Measurements from ENCODE around the gene IFITM5. TPM values are rescaled to one million over a fixed set of nuclear protein-coding genes. Genes with fewer than 3 reads are reported as not detected.
A peak's percentile ranks its signal among the peaks of the same experiment; 100 is the strongest.
"Not testable (repeated sequence)": the region's sequence is repeated elsewhere in the genome, so short reads cannot be mapped to it uniquely, and the experiment has no call there.

The IFITM5 gene
- total RNA-seq, 6 experiments from 2014 or later = not detected

- ATAC-seq (no peak), DNase-seq (no peak)
- Histone ChIP-seq H3K27ac (no peak overlapping the region), H3K9me3 (no peaks in the 10 kb centered on the region), H3K27me3 (no peaks in the 10 kb centered on the region), H3K4me1 (no peaks in the 10 kb centered on the region), H3K4me3 (no peak overlapping the region), H3K36me3 (no peaks in the 10 kb centered on the region)
- WGBS (ENCODE audit: insufficient coverage, low coverage, low lambda C conversion rate, missing lambda C conversion rate) = 71% methylated on average over 10 of the region's 22 CpGs
- intact Hi-C loops (cut with DNase I) = no loop called here
- TF ChIP-seq POLR2A (IDR thresholded peaks at IDR 0.05) = no peak
Measured at GRCh38 chr11:272195-272930, 27.0 kb downstream of the IFITM5 start.

DNA sequence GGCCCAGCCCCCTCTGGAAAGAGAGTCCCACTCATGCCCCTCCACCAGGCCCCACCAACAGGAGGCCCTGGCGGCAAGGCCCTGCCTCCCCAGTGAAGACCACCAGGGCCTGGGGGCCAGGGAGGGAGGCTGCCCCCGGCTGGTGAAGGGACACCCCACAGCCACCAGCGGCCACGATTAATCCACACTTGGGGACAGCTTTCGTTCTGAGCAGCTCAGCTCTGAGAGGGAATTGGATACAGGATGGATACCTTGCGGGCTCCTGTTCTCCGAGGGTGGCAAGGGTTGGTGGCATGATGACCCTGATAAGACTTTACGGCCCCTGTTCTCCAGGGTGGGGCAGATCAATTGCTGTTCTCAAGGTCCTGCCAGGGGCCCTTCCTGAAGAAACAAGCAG lies 28.0 kb downstream of the IFITM5 start:
- 34% methylated on average over 3 of the region's 8 CpGs for WGBS (ENCODE audit: insufficient coverage, low coverage, low lambda C conversion rate, missing lambda C conversion rate)

DNA sequence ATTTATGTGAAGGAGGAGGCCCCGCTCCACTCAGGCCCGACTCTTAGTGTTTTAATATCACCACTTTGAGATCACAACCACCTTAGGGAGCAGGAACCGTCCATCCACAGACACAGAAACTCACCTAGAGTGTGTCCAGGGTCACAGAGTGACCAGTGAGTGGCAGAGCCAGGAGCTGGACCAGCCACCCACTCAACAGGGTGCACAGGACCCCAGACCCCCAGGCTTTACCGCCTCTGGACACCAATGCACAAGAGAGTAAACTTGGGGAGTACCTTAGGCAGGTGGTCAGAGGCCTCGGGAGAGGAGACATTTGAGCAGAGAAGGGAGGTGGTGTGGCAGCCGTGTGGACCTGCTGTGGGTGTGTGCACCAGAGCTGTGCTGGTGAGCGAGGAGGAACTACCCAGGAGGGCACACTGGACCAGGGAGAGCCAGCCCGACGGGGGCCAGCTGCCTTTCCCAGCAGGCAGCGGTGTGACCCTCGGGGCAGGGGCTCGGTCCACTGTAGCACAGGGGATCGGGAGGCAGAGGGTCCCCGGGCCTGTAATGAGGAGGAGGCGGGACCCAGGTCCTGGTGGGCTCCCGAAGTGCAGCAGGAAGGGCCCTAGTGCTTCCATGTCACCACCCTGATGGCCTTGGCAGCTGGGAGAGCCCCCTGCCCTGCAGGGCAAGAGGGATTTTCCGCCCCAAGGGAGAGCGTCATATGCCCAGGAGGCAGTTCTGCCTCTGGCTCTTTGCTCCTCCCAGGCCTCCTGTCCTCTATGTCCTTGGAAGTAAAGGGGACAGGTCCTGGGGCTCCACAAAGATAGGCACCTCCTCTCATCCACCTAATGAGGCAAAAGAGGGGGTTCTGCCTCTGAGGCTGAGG lies 28.6 kb downstream of the IFITM5 start:
- TF ChIP-seq POLR2A (IDR thresholded peaks at IDR 0.05) (no peak), CTCF (IDR thresholded peaks at IDR 0.05) (no peak)
- Histone ChIP-seq H3K4me3 (no peak overlapping the region), H3K36me3 (no peaks in the 10 kb centered on the region), H3K4me1 (no peaks in the 10 kb centered on the region), H3K9me3 (peaks cover 0 to 4% (median 0%) of the 10 kb centered on the region in 4 donors), H3K27ac (no peak overlapping the region), H3K27me3 (no peaks in the 10 kb centered on the region)
- DNase-seq (peak in 1 of 3 donors; percentile 19), ATAC-seq (peak in 1 of 4 donors; percentile 6)
- WGBS (ENCODE audit: insufficient coverage, low coverage, low lambda C conversion rate, missing lambda C conversion rate) = 79% methylated on average over 6 of the region's 18 CpGs
- intact Hi-C loops (cut with DNase I) = no loop called here

More for the DNA sequence above, 28.0 kb downstream of the IFITM5 start:
- no peaks in the 10 kb centered on the region for H3K36me3 ChIP-seq
- H3K9me3 ChIP-seq = no peaks in the 10 kb centered on the region
- DNase-seq (no peak), ATAC-seq (peak in 1 of 4 donors; percentile 3)
- no peaks in the 10 kb centered on the region for H3K27me3 ChIP-seq
- no peak overlapping the region for H3K27ac ChIP-seq
- H3K4me3 ChIP-seq = no peak overlapping the region
- TF ChIP-seq CTCF (IDR thresholded peaks at IDR 0.05) (no peak), POLR2A (IDR thresholded peaks at IDR 0.05) (no peak)
- no peaks in the 10 kb centered on the region for H3K4me1 ChIP-seq
- intact Hi-C loops (cut with DNase I) = no loop called here

DNA sequence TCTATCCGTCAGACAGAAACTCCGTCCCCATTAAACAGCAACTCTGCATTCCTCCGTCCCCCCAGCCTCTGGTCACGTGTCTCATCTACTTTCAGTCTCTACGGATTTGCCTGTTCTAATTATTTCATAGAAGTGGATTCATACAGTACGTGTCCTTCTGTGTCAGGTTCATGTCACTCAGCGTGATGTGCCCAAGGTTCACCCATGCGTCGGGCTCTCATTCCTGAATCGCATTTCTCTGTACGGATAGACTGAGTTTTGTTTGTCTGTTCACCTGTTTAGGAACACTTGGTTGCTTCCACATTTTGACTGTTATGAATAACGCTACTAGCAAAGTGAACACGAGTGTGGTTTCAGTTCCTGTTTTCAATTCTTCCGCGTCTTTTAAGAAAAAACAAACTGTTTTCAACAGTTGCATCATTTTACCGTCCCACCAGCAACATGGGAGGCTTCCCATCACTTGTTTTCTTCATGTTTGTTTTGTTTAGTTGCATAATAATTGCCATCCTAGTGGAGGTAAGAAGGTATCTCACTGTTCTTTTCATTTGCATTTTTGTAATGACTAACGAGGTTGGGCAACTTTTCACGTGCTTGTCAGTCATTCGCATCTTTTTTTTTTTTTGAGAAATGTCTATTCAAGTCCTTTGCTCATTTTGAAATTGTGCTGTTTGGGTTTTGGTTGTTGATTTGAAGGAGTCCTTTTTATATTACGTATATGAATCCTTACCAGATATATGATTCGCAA lies 30.0 kb downstream of the IFITM5 start:
- H3K9me3 ChIP-seq = peaks cover 0 to 4% (median 0%) of the 10 kb centered on the region in 4 donors
- intact Hi-C loops (cut with DNase I) = no loop called here
- TF ChIP-seq POLR2A (IDR thresholded peaks at IDR 0.05) = no peak
- peak in 1 of 4 donors; percentile 30 for TF ChIP-seq CTCF (IDR thresholded peaks at IDR 0.05)
- H3K36me3 ChIP-seq = no peaks in the 10 kb centered on the region
- no peak for DNase-seq
- H3K4me1 ChIP-seq = no peaks in the 10 kb centered on the region
- WGBS (ENCODE audit: insufficient coverage, low coverage, low lambda C conversion rate, missing lambda C conversion rate) = 39% methylated on average over 21 of the region's 21 CpGs
- peak overlapping the region; percentile 53 to 69 (median 63) for H3K27ac ChIP-seq
- no peaks in the 10 kb centered on the region for H3K27me3 ChIP-seq
- peak; percentile 38 to 50 (median 45) for ATAC-seq
- H3K4me3 ChIP-seq = peak overlapping the region in 1 of 3 donors; percentile 32

GRCh38 chr11:268716-269145 lies 30.6 kb downstream of the IFITM5 start:
- peak; percentile 61 to 80 (median 78) for ATAC-seq
- peak overlapping the region in 1 of 3 donors; percentile 32 for H3K4me3 ChIP-seq
- H3K36me3 ChIP-seq; H3K9me3 ChIP-seq; H3K27me3 ChIP-seq; H3K4me1 ChIP-seq; intact Hi-C loops (cut with DNase I): not testable (repeated sequence)
- H3K27ac ChIP-seq = peak overlapping the region; percentile 53 to 69 (median 63)
- 36% methylated on average over 16 of the region's 16 CpGs for WGBS (ENCODE audit: insufficient coverage, low coverage, low lambda C conversion rate, missing lambda C conversion rate)
- peak; percentile 54 to 72 (median 60) for DNase-seq

Data from right lobe of liver (tissue), 6 donors.